ENCODE measurements around the gene SUSD4.

DNA sequence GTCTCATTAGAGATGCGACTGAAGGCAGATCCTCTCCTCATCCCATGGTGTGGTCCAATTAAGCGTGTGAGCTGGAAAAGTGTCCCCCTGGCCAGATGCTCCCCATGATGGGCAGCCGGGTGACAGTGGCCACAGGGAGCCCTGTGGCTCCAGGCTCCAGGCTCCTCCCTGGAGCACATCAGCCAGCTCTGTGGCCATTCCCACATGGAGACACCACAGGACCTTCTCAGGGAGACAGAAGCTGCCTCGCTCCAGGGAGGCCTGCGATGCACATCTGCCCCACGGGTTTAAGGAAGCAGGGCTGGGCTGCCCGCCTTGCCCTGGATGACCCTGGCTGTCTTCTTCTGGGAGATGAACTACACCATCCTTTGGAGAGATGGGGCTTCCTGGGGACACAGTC is 121.0 kb downstream of the SUSD4 start:
- TF ChIP-seq, protein P1, sequence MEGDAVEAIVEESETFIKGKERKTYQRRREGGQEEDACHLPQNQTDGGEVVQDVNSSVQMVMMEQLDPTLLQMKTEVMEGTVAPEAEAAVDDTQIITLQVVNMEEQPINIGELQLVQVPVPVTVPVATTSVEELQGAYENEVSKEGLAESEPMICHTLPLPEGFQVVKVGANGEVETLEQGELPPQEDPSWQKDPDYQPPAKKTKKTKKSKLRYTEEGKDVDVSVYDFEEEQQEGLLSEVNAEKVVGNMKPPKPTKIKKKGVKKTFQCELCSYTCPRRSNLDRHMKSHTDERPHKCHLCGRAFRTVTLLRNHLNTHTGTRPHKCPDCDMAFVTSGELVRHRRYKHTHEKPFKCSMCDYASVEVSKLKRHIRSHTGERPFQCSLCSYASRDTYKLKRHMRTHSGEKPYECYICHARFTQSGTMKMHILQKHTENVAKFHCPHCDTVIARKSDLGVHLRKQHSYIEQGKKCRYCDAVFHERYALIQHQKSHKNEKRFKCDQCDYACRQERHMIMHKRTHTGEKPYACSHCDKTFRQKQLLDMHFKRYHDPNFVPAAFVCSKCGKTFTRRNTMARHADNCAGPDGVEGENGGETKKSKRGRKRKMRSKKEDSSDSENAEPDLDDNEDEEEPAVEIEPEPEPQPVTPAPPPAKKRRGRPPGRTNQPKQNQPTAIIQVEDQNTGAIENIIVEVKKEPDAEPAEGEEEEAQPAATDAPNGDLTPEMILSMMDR (IDR thresholded peaks at IDR 0.05): no peak
- no peak for TF ChIP-seq EZH2 (IDR thresholded peaks at IDR 0.05)
